GM23338 (cell line): ENCODE results near the gene SMAD9. TPM values are rescaled to one million over a fixed set of nuclear protein-coding genes. Genes with fewer than 3 reads are reported as not detected.

ENCODE experiments used
- ATAC-seq: fragments of 200-7000 bp; cut with Tn5 transposase; 3 replicates; pipeline ENCODE4 v1.9.1; 2020
- DNase-seq: peaks from one replicate; pipeline ENCODE4 v3.0.0-alpha.2; 2015; ENCODE audit warnings: low spot score
- H2AFZ ChIP-seq: fragments of 200-600 bp; sonication (generic); 2 replicates; pipeline ENCODE4 v1.8.0; 2016; ENCODE audit warnings: antibody characterized with exemption, mild to moderate bottlenecking, moderate library complexity
- H3F3A ChIP-seq: fragments of 200-600 bp; sonication (generic); replicated peaks from 2 replicates; pipeline ENCODE4 v1.8.0; 2017; ENCODE audit warnings: antibody characterized with exemption, mixed run types, low read depth
- H3K27ac ChIP-seq: fragments of 200-600 bp; sonication (generic); 2 replicates; pipeline ENCODE4 v1.6.1; 2016; ENCODE audit warnings: low read depth
- H3K27me3 ChIP-seq: fragments of 200-600 bp; sonication (generic); 2 replicates; pipeline ENCODE4 v1.8.0; 2016; ENCODE audit warnings: mild to moderate bottlenecking, mixed run types, moderate library complexity; ENCODE audit not compliant: insufficient read depth
- H3K36me3 ChIP-seq: fragments of 200-600 bp; sonication (generic); 2 replicates; pipeline ENCODE4 v1.8.0; 2016; ENCODE audit warnings: mild to moderate bottlenecking; ENCODE audit not compliant: insufficient read depth
- H3K4me1 ChIP-seq: fragments of 200-600 bp; sonication (generic); 2 replicates; pipeline ENCODE4 v1.8.0; 2016; ENCODE audit warnings: mild to moderate bottlenecking, moderate library complexity; ENCODE audit not compliant: insufficient read depth
- H3K4me2 ChIP-seq: fragments of 200-600 bp; sonication (generic); 2 replicates; pipeline ENCODE4 v1.7.1; 2017; ENCODE audit warnings: mixed run types
- H3K4me3 ChIP-seq: fragments of 200-600 bp; sonication (generic); 2 replicates; pipeline ENCODE4 v1.6.1; 2016; ENCODE audit warnings: mixed run types
- H3K79me2 ChIP-seq: fragments of 200-600 bp; sonication (generic); replicated peaks from 2 replicates; pipeline ENCODE4 v1.8.0; 2017; ENCODE audit warnings: mild to moderate bottlenecking; ENCODE audit not compliant: insufficient read depth
- H3K9me2 ChIP-seq: fragments of 200-600 bp; sonication (generic); 2 replicates; pipeline ENCODE4 v1.8.0; 2017; ENCODE audit not compliant: insufficient read depth
- H4K20me1 ChIP-seq: fragments of 200-600 bp; sonication (generic); replicated peaks from 2 replicates; pipeline ENCODE4 v1.8.0; 2017; ENCODE audit warnings: mild to moderate bottlenecking; ENCODE audit not compliant: insufficient read depth
- H3K27ac Mint-ChIP-seq: 2 replicates; pipeline ENCODE4 v1.8.0; 2020; ENCODE audit warnings: inconsistent platforms, mild to moderate bottlenecking, moderate library complexity, mixed read lengths
- H3K27me3 Mint-ChIP-seq: 3 replicates; pipeline ENCODE4 v1.8.0; 2022; ENCODE audit warnings: low read depth, mild to moderate bottlenecking, moderate library complexity, mixed read lengths, inconsistent platforms; ENCODE audit not compliant: insufficient read depth, poor library complexity
- H3K36me3 Mint-ChIP-seq: 3 replicates; pipeline ENCODE4 v1.8.0; 2021; ENCODE audit warnings: low read depth, mild to moderate bottlenecking, inconsistent platforms, moderate library complexity, mixed read lengths
- H3K4me1 Mint-ChIP-seq: 3 replicates; pipeline ENCODE4 v1.8.0; 2020; ENCODE audit warnings: mild to moderate bottlenecking, inconsistent platforms, mixed read lengths
- H3K4me3 Mint-ChIP-seq: 3 replicates; pipeline ENCODE4 v1.8.0; 2021; ENCODE audit warnings: moderate library complexity, mild to moderate bottlenecking, inconsistent platforms, mixed read lengths
- H3K9me3 Mint-ChIP-seq: 3 replicates; pipeline ENCODE4 v1.8.0; 2020; ENCODE audit warnings: moderate library complexity, mild to moderate bottlenecking, inconsistent platforms, mixed read lengths
- CREB1 ChIP-seq: fragments of 250-450 bp; sonication (Bioruptor Pico); IDR thresholded peaks from 2 replicates; pipeline ENCODE4 v1.5.0; 2020; ENCODE audit warnings: low read depth, mild to moderate bottlenecking, moderate library complexity
- EZH2 ChIP-seq: fragments of 200-600 bp; sonication (generic); IDR thresholded peaks from one replicate; pipeline ENCODE4 v1.8.0; 2017; ENCODE audit warnings: antibody characterized with exemption, mild to moderate bottlenecking, low read depth; ENCODE audit not compliant: unreplicated experiment
- EZH2phosphoT487 ChIP-seq: fragments of 200-600 bp; sonication (generic); IDR thresholded peaks from one replicate; pipeline ENCODE4 v1.8.1; 2018; ENCODE audit warnings: antibody characterized with exemption; ENCODE audit not compliant: unreplicated experiment
- JUNB ChIP-seq: IDR thresholded peaks from one replicate; pipeline ENCODE4 v1.6.1; 2016; ENCODE audit warnings: antibody characterized with exemption; ENCODE audit not compliant: unreplicated experiment
- NANOG ChIP-seq: IDR thresholded peaks from 2 replicates; pipeline ENCODE4 v1.6.1; 2016; ENCODE audit warnings: antibody characterized with exemption, borderline replicate concordance
- ZNF114 ChIP-seq: fragments of 250-450 bp; sonication (Bioruptor Pico); IDR thresholded peaks from 2 replicates; pipeline ENCODE4 v1.5.0; 2020; ENCODE audit warnings: mild to moderate bottlenecking, moderate library complexity
- ZNF331 ChIP-seq: fragments of 250-450 bp; sonication (Bioruptor Pico); IDR thresholded peaks from 2 replicates; pipeline ENCODE4 v1.5.0; 2020; ENCODE audit warnings: low read depth, mild to moderate bottlenecking, moderate library complexity
- polyA plus RNA-seq: library from polyadenylated mRNA; unstranded; fragments of >200 nt; fragmentation: Nextera tagmentation; extraction: Ambion mirVana; gene quantifications from 2 replicates; pipeline ENCODE4 v1.2.1, GENCODE V29; 2016
- total RNA-seq: library from RNA; depleted of rRNA; stranded (reverse); fragments of >200 nt; shearing (Covaris generic); gene quantifications from 2 replicates; pipeline ENCODE4 v1.2.3, GENCODE V29; 2014
- TF ChIP-seq, protein P1 (sequence below): fragments of 250-450 bp; sonication (Bioruptor Pico); IDR thresholded peaks from 2 replicates; pipeline ENCODE4 v1.5.0; 2020; ENCODE audit warnings: mild to moderate bottlenecking, moderate library complexity

SMAD9 gene
- total and polyA plus RNA-seq, 2 experiments from 2014 or later = 0.95 to 1.3 TPM

DNA sequence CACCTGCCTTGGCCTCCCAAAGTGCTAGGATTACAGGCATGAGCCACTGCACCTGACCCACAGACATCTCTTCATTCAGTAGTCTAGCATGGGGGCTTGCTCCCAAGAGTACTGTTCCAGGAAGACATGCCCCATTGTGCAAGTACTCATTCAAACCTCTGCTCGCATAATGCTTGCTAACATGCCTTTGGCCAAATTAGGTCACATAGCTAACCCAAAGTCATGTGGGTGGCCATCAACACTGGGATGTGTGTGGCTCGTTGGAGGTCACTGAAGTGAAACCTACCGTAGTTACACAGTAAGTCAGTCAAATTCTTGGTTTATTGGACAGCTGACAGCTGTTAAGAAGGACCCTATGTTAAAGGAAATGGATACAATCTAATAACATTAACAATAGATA, 80.8 kb downstream of the SMAD9 start:
- Mint-ChIP-seq H3K9me3 (no peaks in the 10 kb centered on the region), H3K27ac (no peak overlapping the region), H3K4me1 (peaks cover 21% of the 10 kb centered on the region), H3K4me3 (no peak overlapping the region), H3K36me3 (no peaks in the 10 kb centered on the region), H3K27me3 (no peaks in the 10 kb centered on the region)
- H3K4me1 ChIP-seq = 0 out of 2 replicates have a peak, but pooled peaks cover 7% of the 10 kb centered on the region
- H3K27ac ChIP-seq = no peak overlapping the region
- H3K36me3 ChIP-seq = no peaks in the 10 kb centered on the region
- DNase-seq = no peak
- no peak for ATAC-seq
- H3K4me2 ChIP-seq = no peak overlapping the region
- no peaks in the 10 kb centered on the region for H3K9me2 ChIP-seq
- no peaks in the 10 kb centered on the region for H3K79me2 ChIP-seq
- H3K4me3 ChIP-seq = no peak overlapping the region
- H3F3A ChIP-seq = no peaks in the 10 kb centered on the region
- no peaks in the 10 kb centered on the region for H4K20me1 ChIP-seq
- no peak overlapping the region for H2AFZ ChIP-seq
- no peak for TF ChIP-seq CREB1 (CRISPR knock-in tag)
- no peak for TF ChIP-seq NANOG
- no peak for TF ChIP-seq EZH2
- TF ChIP-seq ZNF114 (CRISPR knock-in tag) = no peak
- no peak for TF ChIP-seq JUNB
- no peak for TF ChIP-seq EZH2phosphoT487
- TF ChIP-seq ZNF331 = no peak
- TF ChIP-seq, protein P1, sequence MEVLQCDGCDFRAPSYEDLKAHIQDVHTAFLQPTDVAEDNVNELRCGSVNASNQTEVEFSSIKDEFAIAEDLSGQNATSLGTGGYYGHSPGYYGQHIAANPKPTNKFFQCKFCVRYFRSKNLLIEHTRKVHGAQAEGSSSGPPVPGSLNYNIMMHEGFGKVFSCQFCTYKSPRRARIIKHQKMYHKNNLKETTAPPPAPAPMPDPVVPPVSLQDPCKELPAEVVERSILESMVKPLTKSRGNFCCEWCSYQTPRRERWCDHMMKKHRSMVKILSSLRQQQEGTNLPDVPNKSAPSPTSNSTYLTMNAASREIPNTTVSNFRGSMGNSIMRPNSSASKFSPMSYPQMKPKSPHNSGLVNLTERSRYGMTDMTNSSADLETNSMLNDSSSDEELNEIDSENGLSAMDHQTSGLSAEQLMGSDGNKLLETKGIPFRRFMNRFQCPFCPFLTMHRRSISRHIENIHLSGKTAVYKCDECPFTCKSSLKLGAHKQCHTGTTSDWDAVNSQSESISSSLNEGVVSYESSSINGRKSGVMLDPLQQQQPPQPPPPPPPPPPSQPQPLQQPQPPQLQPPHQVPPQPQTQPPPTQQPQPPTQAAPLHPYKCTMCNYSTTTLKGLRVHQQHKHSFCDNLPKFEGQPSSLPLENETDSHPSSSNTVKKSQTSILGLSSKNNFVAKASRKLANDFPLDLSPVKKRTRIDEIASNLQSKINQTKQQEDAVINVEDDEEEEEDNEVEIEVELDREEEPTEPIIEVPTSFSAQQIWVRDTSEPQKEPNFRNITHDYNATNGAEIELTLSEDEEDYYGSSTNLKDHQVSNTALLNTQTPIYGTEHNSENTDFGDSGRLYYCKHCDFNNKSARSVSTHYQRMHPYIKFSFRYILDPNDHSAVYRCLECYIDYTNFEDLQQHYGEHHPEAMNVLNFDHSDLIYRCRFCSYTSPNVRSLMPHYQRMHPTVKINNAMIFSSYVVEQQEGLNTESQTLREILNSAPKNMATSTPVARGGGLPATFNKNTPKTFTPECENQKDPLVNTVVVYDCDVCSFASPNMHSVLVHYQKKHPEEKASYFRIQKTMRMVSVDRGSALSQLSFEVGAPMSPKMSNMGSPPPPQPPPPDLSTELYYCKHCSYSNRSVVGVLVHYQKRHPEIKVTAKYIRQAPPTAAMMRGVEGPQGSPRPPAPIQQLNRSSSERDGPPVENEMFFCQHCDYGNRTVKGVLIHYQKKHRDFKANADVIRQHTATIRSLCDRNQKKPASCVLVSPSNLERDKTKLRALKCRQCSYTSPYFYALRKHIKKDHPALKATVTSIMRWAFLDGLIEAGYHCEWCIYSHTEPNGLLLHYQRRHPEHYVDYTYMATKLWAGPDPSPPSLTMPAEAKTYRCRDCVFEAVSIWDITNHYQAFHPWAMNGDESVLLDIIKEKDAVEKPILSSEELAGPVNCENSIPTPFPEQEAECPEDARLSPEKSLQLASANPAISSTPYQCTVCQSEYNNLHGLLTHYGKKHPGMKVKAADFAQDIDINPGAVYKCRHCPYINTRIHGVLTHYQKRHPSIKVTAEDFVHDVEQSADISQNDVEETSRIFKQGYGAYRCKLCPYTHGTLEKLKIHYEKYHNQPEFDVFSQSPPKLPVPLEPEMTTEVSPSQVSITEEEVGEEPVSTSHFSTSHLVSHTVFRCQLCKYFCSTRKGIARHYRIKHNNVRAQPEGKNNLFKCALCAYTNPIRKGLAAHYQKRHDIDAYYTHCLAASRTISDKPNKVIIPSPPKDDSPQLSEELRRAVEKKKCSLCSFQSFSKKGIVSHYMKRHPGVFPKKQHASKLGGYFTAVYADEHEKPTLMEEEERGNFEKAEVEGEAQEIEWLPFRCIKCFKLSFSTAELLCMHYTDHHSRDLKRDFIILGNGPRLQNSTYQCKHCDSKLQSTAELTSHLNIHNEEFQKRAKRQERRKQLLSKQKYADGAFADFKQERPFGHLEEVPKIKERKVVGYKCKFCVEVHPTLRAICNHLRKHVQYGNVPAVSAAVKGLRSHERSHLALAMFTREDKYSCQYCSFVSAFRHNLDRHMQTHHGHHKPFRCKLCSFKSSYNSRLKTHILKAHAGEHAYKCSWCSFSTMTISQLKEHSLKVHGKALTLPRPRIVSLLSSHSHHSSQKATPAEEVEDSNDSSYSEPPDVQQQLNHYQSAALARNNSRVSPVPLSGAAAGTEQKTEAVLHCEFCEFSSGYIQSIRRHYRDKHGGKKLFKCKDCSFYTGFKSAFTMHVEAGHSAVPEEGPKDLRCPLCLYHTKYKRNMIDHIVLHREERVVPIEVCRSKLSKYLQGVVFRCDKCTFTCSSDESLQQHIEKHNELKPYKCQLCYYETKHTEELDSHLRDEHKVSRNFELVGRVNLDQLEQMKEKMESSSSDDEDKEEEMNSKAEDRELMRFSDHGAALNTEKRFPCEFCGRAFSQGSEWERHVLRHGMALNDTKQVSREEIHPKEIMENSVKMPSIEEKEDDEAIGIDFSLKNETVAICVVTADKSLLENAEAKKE = no peak
- H3K27me3 ChIP-seq = no peaks in the 10 kb centered on the region
